ENCODE measurements around the gene MAP2. TPM values are rescaled to one million over a fixed set of nuclear protein-coding genes. Genes with fewer than 3 reads are reported as not detected.

The MAP2 gene
- total and polyA plus RNA-seq, 2 donors (not counting 3 experiments of a cell fraction or from before 2014, with no cell fraction given) = 19.4 to 46.1 TPM

DNA sequence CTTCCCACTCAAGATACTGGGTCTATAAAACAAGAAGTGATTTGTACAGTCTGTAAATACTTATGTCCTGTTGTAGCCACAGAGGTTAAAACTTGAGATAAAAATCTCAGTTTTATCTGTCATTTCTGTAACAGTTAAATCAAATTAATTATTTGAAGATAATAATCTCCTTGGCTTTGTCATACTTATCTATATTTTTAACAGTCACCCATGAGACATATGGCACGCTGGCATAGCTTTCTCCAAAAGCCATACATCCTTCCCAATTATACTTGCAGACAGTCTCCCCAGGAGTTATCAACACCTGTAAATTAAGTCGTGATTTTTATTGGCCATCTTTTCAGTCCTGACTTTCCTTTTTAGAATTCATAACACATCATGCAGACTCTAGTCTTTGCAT lies 278.9 kb downstream of the MAP2 start:
- H3K9me3 ChIP-seq (replicated peaks; ENCODE audit: control insufficient read depth, insufficient read depth, low read length) = no peaks in the 10 kb centered on the region
- no peak overlapping the region for H3K9ac ChIP-seq (replicated peaks; ENCODE audit: extremely low read depth, insufficient read depth, low read length)
- H3K27me3 ChIP-seq (ENCODE audit: control insufficient read depth in 2 of 2, insufficient read depth in 2 of 2, low read length in 2 of 2) = no peaks in the 10 kb centered on the region
- no peak overlapping the region for H3K4me2 ChIP-seq (ENCODE audit: insufficient read depth, low read length)
- no peaks in the 10 kb centered on the region for H3K4me1 ChIP-seq (ENCODE audit: control insufficient read depth, extremely low read depth, insufficient read depth, low read length)
- no peaks in the 10 kb centered on the region for H3K9me1 ChIP-seq (replicated peaks; ENCODE audit: control insufficient read depth, extremely low read depth, insufficient read depth, low read length)
- dilution Hi-C loops (cut with MboI; ENCODE audit: extremely low pct_ligation_motif_present, low sequenced_read_pairs) = no loop called here
- ChIA-PET CTCF (no interaction called here), POLR2A (no interaction called here)
- H3K4me3 ChIP-seq (replicated peaks in 1 of 3; ENCODE audit: insufficient read depth in 1 of 3, low read depth in 1 of 3, low read length in 3 of 3) = no peak overlapping the region
- no peaks in the 10 kb centered on the region for H3K79me2 ChIP-seq (ENCODE audit: control insufficient read depth, insufficient read depth, low read length)
- H3K27ac ChIP-seq (ENCODE audit: insufficient read depth, low read depth, low read length) = no peak overlapping the region
- intact Hi-C loops (cut with micrococcal nuclease) = loop anchor here (1.0 kb wide), 1 partner anchor 9 kb away; no protein-coding TSS in a partner anchor
- FAIRE-seq = no peak
- no peak for DNase-seq (ENCODE audit: low read depth, low spot score)
- H4K20me1 ChIP-seq (replicated peaks; ENCODE audit: control insufficient read depth, extremely low read depth, insufficient read depth, low read length) = no peaks in the 10 kb centered on the region
- TF ChIP-seq MYC (IDR thresholded peaks at IDR 0.05; ENCODE audit: low read depth, low read length) = no peak
- no peak overlapping the region for H2AFZ ChIP-seq (ENCODE audit: low read depth, low read length)
- no TSS peak for BruUV-seq (replicated peaks)
- H3K36me3 ChIP-seq (ENCODE audit: control insufficient read depth in 2 of 2, extremely low read depth in 1 of 2, insufficient read depth in 2 of 2, low read length in 2 of 2) = no peaks in the 10 kb centered on the region

DNA sequence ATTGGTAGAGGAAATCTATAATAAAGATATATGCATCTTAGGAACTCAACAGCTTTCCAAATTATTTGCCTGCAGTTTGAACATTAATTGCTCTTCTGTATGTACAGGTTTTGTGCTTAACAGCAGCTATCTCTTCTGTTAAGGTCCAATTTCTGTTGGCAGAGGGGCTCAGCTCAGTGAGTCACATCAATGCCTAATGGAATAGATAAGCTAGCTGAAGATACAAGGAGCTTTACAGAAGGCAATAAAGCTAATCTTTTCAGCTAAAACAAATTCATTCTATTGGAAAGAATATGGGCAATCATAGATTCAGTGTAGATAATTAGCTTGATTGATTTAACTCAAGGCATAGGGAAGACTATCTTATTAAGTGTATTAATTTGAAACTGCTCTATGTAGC lies 289.4 kb downstream of the MAP2 start:
- H2AFZ ChIP-seq (ENCODE audit: low read depth, low read length) = no peak overlapping the region
- DNase-seq (ENCODE audit: low read depth, low spot score) = no peak
- intact Hi-C loops (cut with micrococcal nuclease) (loop anchor here (10.0 kb wide), 1 partner anchor 472 kb away; no protein-coding TSS in a partner anchor), dilution Hi-C loops (cut with MboI; ENCODE audit: extremely low pct_ligation_motif_present, low sequenced_read_pairs) (no loop called here)
- no peak overlapping the region for H3K9ac ChIP-seq (replicated peaks; ENCODE audit: extremely low read depth, insufficient read depth, low read length)
- BruUV-seq (replicated peaks) = no TSS peak
- ChIA-PET CTCF (interaction anchor here (1.3 kb wide), 1 partner anchor 15 kb away, joined by 3 read pairs; no protein-coding TSS in a partner anchor), POLR2A (no interaction called here)
- no peaks in the 10 kb centered on the region for H3K79me2 ChIP-seq (ENCODE audit: control insufficient read depth, insufficient read depth, low read length)
- H3K36me3 ChIP-seq (ENCODE audit: control insufficient read depth in 2 of 2, extremely low read depth in 1 of 2, insufficient read depth in 2 of 2, low read length in 2 of 2) = no peaks in the 10 kb centered on the region
- no peaks in the 10 kb centered on the region for H3K4me1 ChIP-seq (ENCODE audit: control insufficient read depth, extremely low read depth, insufficient read depth, low read length)
- H3K4me2 ChIP-seq (ENCODE audit: insufficient read depth, low read length) = no peak overlapping the region
- H4K20me1 ChIP-seq (replicated peaks; ENCODE audit: control insufficient read depth, extremely low read depth, insufficient read depth, low read length) = no peaks in the 10 kb centered on the region
- no peaks in the 10 kb centered on the region for H3K9me3 ChIP-seq (replicated peaks; ENCODE audit: control insufficient read depth, insufficient read depth, low read length)
- no peaks in the 10 kb centered on the region for H3K27me3 ChIP-seq (ENCODE audit: control insufficient read depth in 2 of 2, insufficient read depth in 2 of 2, low read length in 2 of 2)
- TF ChIP-seq, protein P1, sequence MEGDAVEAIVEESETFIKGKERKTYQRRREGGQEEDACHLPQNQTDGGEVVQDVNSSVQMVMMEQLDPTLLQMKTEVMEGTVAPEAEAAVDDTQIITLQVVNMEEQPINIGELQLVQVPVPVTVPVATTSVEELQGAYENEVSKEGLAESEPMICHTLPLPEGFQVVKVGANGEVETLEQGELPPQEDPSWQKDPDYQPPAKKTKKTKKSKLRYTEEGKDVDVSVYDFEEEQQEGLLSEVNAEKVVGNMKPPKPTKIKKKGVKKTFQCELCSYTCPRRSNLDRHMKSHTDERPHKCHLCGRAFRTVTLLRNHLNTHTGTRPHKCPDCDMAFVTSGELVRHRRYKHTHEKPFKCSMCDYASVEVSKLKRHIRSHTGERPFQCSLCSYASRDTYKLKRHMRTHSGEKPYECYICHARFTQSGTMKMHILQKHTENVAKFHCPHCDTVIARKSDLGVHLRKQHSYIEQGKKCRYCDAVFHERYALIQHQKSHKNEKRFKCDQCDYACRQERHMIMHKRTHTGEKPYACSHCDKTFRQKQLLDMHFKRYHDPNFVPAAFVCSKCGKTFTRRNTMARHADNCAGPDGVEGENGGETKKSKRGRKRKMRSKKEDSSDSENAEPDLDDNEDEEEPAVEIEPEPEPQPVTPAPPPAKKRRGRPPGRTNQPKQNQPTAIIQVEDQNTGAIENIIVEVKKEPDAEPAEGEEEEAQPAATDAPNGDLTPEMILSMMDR (IDR thresholded peaks at IDR 0.05; ENCODE audit: extremely low read depth in 1 of 2, insufficient read depth in 1 of 2, low read depth in 1 of 2, low read length in 2 of 2) = no peak
- no peak for TF ChIP-seq GATA2 (IDR thresholded peaks at IDR 0.05; ENCODE audit: insufficient read depth, insufficient read length, low read depth, low read length)
- no peak for FAIRE-seq
- H3K4me3 ChIP-seq (replicated peaks in 1 of 3; ENCODE audit: insufficient read depth in 1 of 3, low read depth in 1 of 3, low read length in 3 of 3) = no peak overlapping the region
- H3K27ac ChIP-seq (ENCODE audit: insufficient read depth, low read depth, low read length) = no peak overlapping the region
- no peaks in the 10 kb centered on the region for H3K9me1 ChIP-seq (replicated peaks; ENCODE audit: control insufficient read depth, extremely low read depth, insufficient read depth, low read length)

Measured in endothelial cell of umbilical vein (primary cell).